Measurements from ENCODE around the gene MIA2. TPM values are rescaled to one million over a fixed set of nuclear protein-coding genes. Genes with fewer than 3 reads are reported as not detected.
A peak's percentile ranks its signal among the peaks of the same experiment; 100 is the strongest.
"Not testable (repeated sequence)": the region's sequence is repeated elsewhere in the genome, so short reads cannot be mapped to it uniquely, and the experiment has no call there.

Gene MIA2
- polyA plus RNA-seq, 4 donors: 55.3 to 264 (median 210) TPM

DNA sequence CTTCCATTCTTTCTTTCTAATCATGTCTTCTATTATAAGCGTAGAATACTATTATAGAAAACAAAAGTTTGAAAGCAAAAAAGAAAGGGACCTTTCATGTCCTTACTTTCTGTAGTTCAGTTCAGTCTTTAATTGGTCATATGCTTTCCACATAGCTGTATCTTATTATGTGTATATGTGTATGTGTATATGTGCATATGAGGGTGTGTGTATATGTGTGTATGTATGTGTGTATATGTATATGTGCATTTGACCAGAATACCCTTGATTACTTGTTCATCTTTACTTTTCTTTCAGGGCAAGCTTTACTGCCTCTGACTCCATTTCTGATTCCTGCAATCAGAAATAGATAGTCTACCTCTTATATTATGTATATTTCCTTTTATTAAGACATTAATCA lies 109.9 kb downstream of the MIA2 start:
- no peaks in the 10 kb centered on the region for H3K27me3 ChIP-seq (ENCODE audit: control insufficient read depth in 3 of 3, insufficient read depth in 3 of 3, low read length in 3 of 3)
- no peak for FAIRE-seq
- H3K9me3 ChIP-seq (ENCODE audit: control insufficient read depth in 2 of 2, insufficient read depth in 1 of 2, low read depth in 1 of 2, low read length in 1 of 2): no peaks in the 10 kb centered on the region
- no peak for DNase-seq
- H3K4me3 ChIP-seq (ENCODE audit: low read depth in 1 of 3, low read length in 3 of 3): no peak overlapping the region
- 97 to 100% (median 100%) methylated on average over 1 of the region's 1 CpG for WGBS, 3 donors
- H3K36me3 ChIP-seq (ENCODE audit: control insufficient read depth in 3 of 3, insufficient read depth in 2 of 3, low read depth in 1 of 3, low read length in 3 of 3): peaks cover 0 to 23% (median 9%) of the 10 kb centered on the region in 3 donors
- no peak overlapping the region for H3K27ac ChIP-seq (ENCODE audit: low read depth in 1 of 3, low read length in 2 of 3)
- no peaks in the 10 kb centered on the region for H3K4me1 ChIP-seq (ENCODE audit: control insufficient read depth in 3 of 3, insufficient read depth in 2 of 3, low read depth in 1 of 3, low read length in 2 of 3)

DNA sequence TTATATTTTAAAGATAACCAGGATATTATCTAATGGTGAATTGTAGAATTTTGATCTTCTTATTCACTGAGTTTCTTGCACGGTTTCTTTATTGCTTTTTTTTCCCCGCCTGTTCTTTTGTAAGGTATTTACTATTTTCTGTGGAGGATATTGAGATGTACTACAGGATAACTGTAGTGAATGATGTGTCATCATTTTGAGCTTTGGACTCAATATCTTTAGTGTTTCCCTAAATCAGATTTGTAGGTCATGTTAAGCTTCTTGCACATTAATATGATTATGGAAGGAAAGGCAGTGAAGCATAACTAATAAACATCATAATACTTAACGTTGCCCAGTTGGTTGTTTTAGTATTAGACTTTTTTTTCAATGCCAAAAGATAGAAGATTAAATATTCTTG lies 117.2 kb downstream of the MIA2 start:
- FAIRE-seq: peak; percentile 51

DNA sequence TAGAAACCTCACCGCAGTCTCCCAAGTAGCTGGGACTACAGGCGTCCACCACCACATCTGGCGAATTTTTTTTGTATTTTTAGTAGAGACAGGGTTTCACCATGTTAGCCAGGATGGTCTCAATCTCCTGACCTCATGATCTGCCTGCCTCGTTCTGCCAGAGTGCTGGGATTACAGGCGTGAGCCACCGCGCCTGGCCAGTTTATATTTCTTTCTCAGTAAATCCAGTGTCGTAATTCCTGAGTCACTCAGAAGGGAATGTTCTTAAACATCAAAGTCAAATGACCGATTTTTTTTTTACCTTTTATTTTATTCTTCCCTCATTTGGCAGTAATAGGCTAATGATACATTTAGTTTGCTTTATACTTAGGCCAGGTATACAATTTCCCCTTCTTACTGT lies 118.0 kb downstream of the MIA2 start:
- DNase-seq: no peak
- H3K36me3 ChIP-seq (ENCODE audit: control insufficient read depth in 3 of 3, insufficient read depth in 2 of 3, low read depth in 1 of 3, low read length in 3 of 3): peaks cover 2 to 14% (median 4%) of the 10 kb centered on the region in 3 donors
- H3K27ac ChIP-seq (ENCODE audit: low read depth in 1 of 3, low read length in 2 of 3): no peak overlapping the region
- H3K4me1 ChIP-seq (ENCODE audit: control insufficient read depth in 3 of 3, insufficient read depth in 2 of 3, low read depth in 1 of 3, low read length in 2 of 3): no peaks in the 10 kb centered on the region
- no peaks in the 10 kb centered on the region for H3K9me3 ChIP-seq (ENCODE audit: control insufficient read depth in 2 of 2, insufficient read depth in 1 of 2, low read depth in 1 of 2, low read length in 1 of 2)
- no peak overlapping the region for H3K4me3 ChIP-seq (ENCODE audit: low read depth in 1 of 3, low read length in 3 of 3)
- no peak for FAIRE-seq
- H3K27me3 ChIP-seq (ENCODE audit: control insufficient read depth in 3 of 3, insufficient read depth in 3 of 3, low read length in 3 of 3): no peaks in the 10 kb centered on the region
- 91 to 95% (median 95%) methylated on average over 9 of the region's 9 CpGs for WGBS, 3 donors

More for the DNA sequence above, 117.2 kb downstream of the MIA2 start:
- Histone ChIP-seq H3K27ac (ENCODE audit: low read depth in 1 of 3, low read length in 2 of 3) (no peak overlapping the region), H3K9me3 (ENCODE audit: control insufficient read depth in 2 of 2, insufficient read depth in 1 of 2, low read depth in 1 of 2, low read length in 1 of 2) (no peaks in the 10 kb centered on the region), H3K4me3 (ENCODE audit: low read depth in 1 of 3, low read length in 3 of 3) (no peak overlapping the region), H3K27me3 (ENCODE audit: control insufficient read depth in 3 of 3, insufficient read depth in 3 of 3, low read length in 3 of 3) (no peaks in the 10 kb centered on the region), H3K4me1 (ENCODE audit: control insufficient read depth in 3 of 3, insufficient read depth in 2 of 3, low read depth in 1 of 3, low read length in 2 of 3) (no peaks in the 10 kb centered on the region), H3K36me3 (ENCODE audit: control insufficient read depth in 3 of 3, insufficient read depth in 2 of 3, low read depth in 1 of 3, low read length in 3 of 3) (peaks cover 2 to 15% (median 4%) of the 10 kb centered on the region in 3 donors)
- DNase-seq: peak in 1 of 2 donors; percentile 57
- WGBS, 3 donors: 56 to 82% (median 75%) methylated on average over 3 of the region's 3 CpGs

DNA sequence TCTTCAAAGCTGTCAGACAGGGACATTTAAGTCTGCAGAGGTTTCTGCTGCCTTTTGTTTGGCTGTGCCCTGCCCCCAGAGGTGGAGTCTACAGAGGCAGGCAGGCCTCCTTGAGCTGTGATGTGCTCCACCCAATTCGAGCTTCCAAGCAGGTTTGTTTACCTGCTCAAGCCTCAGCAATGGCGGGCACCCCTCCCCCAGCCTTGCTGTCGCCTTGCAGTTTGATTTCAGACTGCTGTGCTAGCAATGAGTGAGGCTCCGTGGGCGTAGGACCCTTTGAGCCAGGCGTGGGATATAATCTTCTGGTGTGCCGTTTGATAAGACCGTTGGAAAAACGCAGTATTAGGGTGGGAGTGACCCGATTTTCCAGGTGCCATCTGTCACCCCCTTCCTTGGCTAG lies 125.4 kb downstream of the MIA2 start:
- H3K4me1 ChIP-seq (ENCODE audit: control insufficient read depth in 3 of 3, insufficient read depth in 2 of 3, low read depth in 1 of 3, low read length in 2 of 3); FAIRE-seq; H3K27me3 ChIP-seq (ENCODE audit: control insufficient read depth in 3 of 3, insufficient read depth in 3 of 3, low read length in 3 of 3); H3K4me3 ChIP-seq (ENCODE audit: low read depth in 1 of 3, low read length in 3 of 3); H3K9me3 ChIP-seq (ENCODE audit: control insufficient read depth in 2 of 2, insufficient read depth in 1 of 2, low read depth in 1 of 2, low read length in 1 of 2); H3K27ac ChIP-seq (ENCODE audit: low read depth in 1 of 3, low read length in 2 of 3); DNase-seq: not testable (repeated sequence)
- WGBS, 3 donors: 89 to 94% (median 90%) methylated on average over 10 of the region's 10 CpGs
- peaks cover 0 to 16% (median 9%) of the 10 kb centered on the region in 3 donors for H3K36me3 ChIP-seq (ENCODE audit: control insufficient read depth in 3 of 3, insufficient read depth in 2 of 3, low read depth in 1 of 3, low read length in 3 of 3)

DNA sequence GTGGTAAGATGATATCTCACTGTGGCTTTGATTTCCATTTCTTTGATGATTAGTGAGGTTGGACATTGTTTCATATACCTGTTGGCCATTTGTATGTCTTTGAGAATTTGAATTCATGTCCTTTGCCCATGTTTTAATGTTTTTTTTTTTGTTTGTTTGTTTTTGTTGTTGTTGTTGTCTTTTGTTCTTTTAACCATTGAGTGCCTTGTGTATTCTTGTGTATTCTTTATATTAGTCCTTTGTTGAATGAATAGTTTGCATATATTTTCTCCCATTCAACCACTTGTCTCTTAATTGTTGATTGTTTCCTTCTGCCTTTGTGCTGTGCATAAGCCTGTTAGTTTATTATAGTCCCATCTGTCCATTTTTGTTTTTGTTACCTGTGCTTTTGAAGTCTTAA lies 126.6 kb downstream of the MIA2 start:
- H3K27me3 ChIP-seq (ENCODE audit: control insufficient read depth in 3 of 3, insufficient read depth in 3 of 3, low read length in 3 of 3): no peaks in the 10 kb centered on the region
- peaks cover 0 to 12% of the 10 kb centered on the region in 2 donors for H3K9me3 ChIP-seq (ENCODE audit: control insufficient read depth in 2 of 2, insufficient read depth in 1 of 2, low read depth in 1 of 2, low read length in 1 of 2)
- H3K4me1 ChIP-seq (ENCODE audit: control insufficient read depth in 3 of 3, insufficient read depth in 2 of 3, low read depth in 1 of 3, low read length in 2 of 3): no peaks in the 10 kb centered on the region
- H3K36me3 ChIP-seq (ENCODE audit: control insufficient read depth in 3 of 3, insufficient read depth in 2 of 3, low read depth in 1 of 3, low read length in 3 of 3): peaks cover 2 to 20% (median 9%) of the 10 kb centered on the region in 3 donors
- no peak for FAIRE-seq
- H3K27ac ChIP-seq (ENCODE audit: low read depth in 1 of 3, low read length in 2 of 3): no peak overlapping the region
- no peak overlapping the region for H3K4me3 ChIP-seq (ENCODE audit: low read depth in 1 of 3, low read length in 3 of 3)
- no peak for DNase-seq

DNA sequence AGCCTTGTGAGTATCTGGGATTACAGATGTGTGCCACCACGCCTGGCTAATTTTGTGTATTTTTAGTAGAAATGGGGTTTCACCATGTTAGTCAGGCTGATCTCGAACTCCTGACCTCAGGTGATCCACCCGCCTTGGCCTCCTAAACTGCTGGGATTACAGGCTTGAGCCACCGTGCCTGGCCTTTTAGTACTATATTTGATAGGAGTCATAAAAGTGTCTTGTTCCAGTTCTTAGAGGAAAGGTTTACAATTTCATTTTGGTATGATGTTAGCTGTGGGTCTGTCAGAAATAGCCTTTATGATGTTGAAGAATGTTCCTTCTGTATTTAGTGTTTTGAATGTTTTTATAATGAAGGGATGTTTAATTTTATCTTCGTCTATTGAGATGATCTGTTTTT lies 127.8 kb downstream of the MIA2 start:
- H3K4me1 ChIP-seq (ENCODE audit: control insufficient read depth in 3 of 3, insufficient read depth in 2 of 3, low read depth in 1 of 3, low read length in 2 of 3); DNase-seq; H3K27ac ChIP-seq (ENCODE audit: low read depth in 1 of 3, low read length in 2 of 3); FAIRE-seq; H3K27me3 ChIP-seq (ENCODE audit: control insufficient read depth in 3 of 3, insufficient read depth in 3 of 3, low read length in 3 of 3); H3K4me3 ChIP-seq (ENCODE audit: low read depth in 1 of 3, low read length in 3 of 3): not testable (repeated sequence)
- peaks cover 0 to 12% of the 10 kb centered on the region in 2 donors for H3K9me3 ChIP-seq (ENCODE audit: control insufficient read depth in 2 of 2, insufficient read depth in 1 of 2, low read depth in 1 of 2, low read length in 1 of 2)
- H3K36me3 ChIP-seq (ENCODE audit: control insufficient read depth in 3 of 3, insufficient read depth in 2 of 3, low read depth in 1 of 3, low read length in 3 of 3): peaks cover 2 to 26% (median 9%) of the 10 kb centered on the region in 3 donors
- 86 to 95% (median 88%) methylated on average over 5 of the region's 5 CpGs for WGBS, 3 donors

DNA sequence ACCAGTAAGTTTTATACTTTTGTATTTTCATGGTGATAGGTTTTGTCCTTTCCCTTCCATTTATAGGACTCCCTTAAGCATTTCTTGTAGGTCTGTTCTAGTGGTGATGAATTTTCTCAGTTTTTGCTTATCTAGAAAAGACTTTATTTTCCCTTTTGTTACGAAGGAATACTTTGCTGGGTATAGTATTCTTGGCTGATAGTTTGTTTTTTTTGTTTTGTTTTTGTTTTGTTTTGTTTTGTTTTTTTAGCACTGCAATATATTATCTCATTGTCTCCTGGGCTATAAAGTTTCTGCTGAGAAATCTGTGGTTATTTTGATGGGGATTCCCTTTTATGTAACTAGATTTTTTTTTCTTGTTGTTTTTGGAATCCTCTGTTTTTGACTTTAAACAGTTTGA lies 130.8 kb downstream of the MIA2 start:
- no peak overlapping the region for H3K27ac ChIP-seq (ENCODE audit: low read depth in 1 of 3, low read length in 2 of 3)
- peaks cover 2 to 30% (median 2%) of the 10 kb centered on the region in 3 donors for H3K36me3 ChIP-seq (ENCODE audit: control insufficient read depth in 3 of 3, insufficient read depth in 2 of 3, low read depth in 1 of 3, low read length in 3 of 3)
- peaks cover 0 to 7% of the 10 kb centered on the region in 2 donors for H3K9me3 ChIP-seq (ENCODE audit: control insufficient read depth in 2 of 2, insufficient read depth in 1 of 2, low read depth in 1 of 2, low read length in 1 of 2)
- no peaks in the 10 kb centered on the region for H3K4me1 ChIP-seq (ENCODE audit: control insufficient read depth in 3 of 3, insufficient read depth in 2 of 3, low read depth in 1 of 3, low read length in 2 of 3)
- H3K27me3 ChIP-seq (ENCODE audit: control insufficient read depth in 3 of 3, insufficient read depth in 3 of 3, low read length in 3 of 3): no peaks in the 10 kb centered on the region
- FAIRE-seq (no peak), DNase-seq (no peak)
- 95 to 100% (median 100%) methylated on average over 1 of the region's 1 CpG for WGBS, 3 donors
- H3K4me3 ChIP-seq (ENCODE audit: low read depth in 1 of 3, low read length in 3 of 3): no peak overlapping the region

DNA sequence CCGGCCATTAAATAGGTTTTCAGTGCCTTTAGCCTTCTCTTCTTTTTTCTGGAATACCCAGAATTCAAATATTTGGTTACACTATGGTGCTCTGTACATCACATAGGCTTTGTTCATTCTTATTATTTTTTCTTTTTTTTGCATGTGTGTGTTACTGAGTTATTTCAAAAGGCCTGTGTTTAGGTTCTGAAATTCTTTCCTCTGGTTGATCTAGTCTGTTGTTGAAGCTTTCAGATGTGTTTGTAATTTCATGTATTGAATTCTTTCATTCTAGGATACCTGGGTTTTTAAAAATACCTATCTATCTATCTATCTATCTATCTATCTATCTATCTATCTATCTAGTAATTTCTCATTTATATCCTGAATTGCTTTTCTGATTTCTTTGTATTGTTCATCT lies 131.6 kb downstream of the MIA2 start:
- DNase-seq: no peak
- no peaks in the 10 kb centered on the region for H3K4me1 ChIP-seq (ENCODE audit: control insufficient read depth in 3 of 3, insufficient read depth in 2 of 3, low read depth in 1 of 3, low read length in 2 of 3)
- no peaks in the 10 kb centered on the region for H3K27me3 ChIP-seq (ENCODE audit: control insufficient read depth in 3 of 3, insufficient read depth in 3 of 3, low read length in 3 of 3)
- peaks cover 0 to 4% of the 10 kb centered on the region in 2 donors for H3K9me3 ChIP-seq (ENCODE audit: control insufficient read depth in 2 of 2, insufficient read depth in 1 of 2, low read depth in 1 of 2, low read length in 1 of 2)
- no peak overlapping the region for H3K27ac ChIP-seq (ENCODE audit: low read depth in 1 of 3, low read length in 2 of 3)
- FAIRE-seq: no peak
- H3K36me3 ChIP-seq (ENCODE audit: control insufficient read depth in 3 of 3, insufficient read depth in 2 of 3, low read depth in 1 of 3, low read length in 3 of 3): peaks cover 2 to 30% (median 2%) of the 10 kb centered on the region in 3 donors
- whole genome bisulfite sequencing, 3 donors: 98 to 100% (median 100%) methylated on average over 1 of the region's 1 CpG
- H3K4me3 ChIP-seq (ENCODE audit: low read depth in 1 of 3, low read length in 3 of 3): no peak overlapping the region

Measured in small intestine (tissue), 7 donors.